Measurements from ENCODE around the gene ZNF443. TPM values are rescaled to one million over a fixed set of nuclear protein-coding genes. Genes with fewer than 3 reads are reported as not detected.
"Not testable (repeated sequence)": the region's sequence is repeated elsewhere in the genome, so short reads cannot be mapped to it uniquely, and the experiment has no call there.

The ZNF443 gene
- total RNA-seq, 1 donor from 2014 or later, result 18.9 TPM

GRCh38 chr19:12464769-12465168 lies 23.9 kb upstream of the ZNF443 start:
- Histone ChIP-seq H3K4me2 (no peak overlapping the region), H4K20me1 (ENCODE audit: low read depth) (no peaks in the 10 kb centered on the region), H3K9me3 (ENCODE audit: low read depth) (peaks cover 46% of the 10 kb centered on the region), H3K4me3 (no peak overlapping the region), H3K4me1 (no peaks in the 10 kb centered on the region), H3K36me3 (peaks cover 47% of the 10 kb centered on the region), H3K9ac (no peak overlapping the region), H3K27ac (no peak overlapping the region), H3K79me2 (ENCODE audit: low read depth) (no peaks in the 10 kb centered on the region), H2AFZ (replicated peaks) (no peak overlapping the region), H3K27me3 (no peaks in the 10 kb centered on the region), H3F3A (ENCODE audit: low read depth) (peaks cover 16% of the 10 kb centered on the region)
- no peak for DNase-seq (ENCODE audit: low spot score)
- Mint-ChIP-seq H3K4me3 (no peak overlapping the region), H3K36me3 (peaks cover 53% of the 10 kb centered on the region), H3K27ac (no peak overlapping the region), H3K4me1 (no peaks in the 10 kb centered on the region), H3K9me3 (peaks cover 72% of the 10 kb centered on the region), H3K27me3 (ENCODE audit: insufficient read depth, low read depth) (peaks cover 3% of the 10 kb centered on the region)
- TF ChIP-seq, protein P1, sequence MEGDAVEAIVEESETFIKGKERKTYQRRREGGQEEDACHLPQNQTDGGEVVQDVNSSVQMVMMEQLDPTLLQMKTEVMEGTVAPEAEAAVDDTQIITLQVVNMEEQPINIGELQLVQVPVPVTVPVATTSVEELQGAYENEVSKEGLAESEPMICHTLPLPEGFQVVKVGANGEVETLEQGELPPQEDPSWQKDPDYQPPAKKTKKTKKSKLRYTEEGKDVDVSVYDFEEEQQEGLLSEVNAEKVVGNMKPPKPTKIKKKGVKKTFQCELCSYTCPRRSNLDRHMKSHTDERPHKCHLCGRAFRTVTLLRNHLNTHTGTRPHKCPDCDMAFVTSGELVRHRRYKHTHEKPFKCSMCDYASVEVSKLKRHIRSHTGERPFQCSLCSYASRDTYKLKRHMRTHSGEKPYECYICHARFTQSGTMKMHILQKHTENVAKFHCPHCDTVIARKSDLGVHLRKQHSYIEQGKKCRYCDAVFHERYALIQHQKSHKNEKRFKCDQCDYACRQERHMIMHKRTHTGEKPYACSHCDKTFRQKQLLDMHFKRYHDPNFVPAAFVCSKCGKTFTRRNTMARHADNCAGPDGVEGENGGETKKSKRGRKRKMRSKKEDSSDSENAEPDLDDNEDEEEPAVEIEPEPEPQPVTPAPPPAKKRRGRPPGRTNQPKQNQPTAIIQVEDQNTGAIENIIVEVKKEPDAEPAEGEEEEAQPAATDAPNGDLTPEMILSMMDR (IDR thresholded peaks at IDR 0.05), result no peak
- no peak for TF ChIP-seq EZH2 (IDR thresholded peaks at IDR 0.05)

GRCh38 chr19:12464139-12464538 lies 23.3 kb upstream of the ZNF443 start:
- DNase-seq (ENCODE audit: low spot score); H3K4me1 ChIP-seq; H3K4me3 Mint-ChIP-seq; H2AFZ ChIP-seq (replicated peaks); H3K27ac Mint-ChIP-seq; H3K27me3 ChIP-seq; H3K4me1 Mint-ChIP-seq; H3K27me3 Mint-ChIP-seq (ENCODE audit: insufficient read depth, low read depth); H3K9ac ChIP-seq; H3K27ac ChIP-seq; H3K4me2 ChIP-seq; H4K20me1 ChIP-seq (ENCODE audit: low read depth); H3K4me3 ChIP-seq; H3K79me2 ChIP-seq (ENCODE audit: low read depth): not testable (repeated sequence)
- peaks cover 47% of the 10 kb centered on the region for H3K36me3 ChIP-seq
- peaks cover 47% of the 10 kb centered on the region for H3K9me3 ChIP-seq (ENCODE audit: low read depth)
- H3F3A ChIP-seq (ENCODE audit: low read depth), result peaks cover 16% of the 10 kb centered on the region
- peaks cover 55% of the 10 kb centered on the region for H3K36me3 Mint-ChIP-seq
- H3K9me3 Mint-ChIP-seq, result peaks cover 73% of the 10 kb centered on the region

GRCh38 chr19:12453495-12453894 lies 12.7 kb upstream of the ZNF443 start:
- H3K9ac ChIP-seq, result no peak overlapping the region
- no peaks in the 10 kb centered on the region for H3K79me2 ChIP-seq (ENCODE audit: low read depth)
- H3K4me3 ChIP-seq, result no peak overlapping the region
- H3K4me1 ChIP-seq, result no peaks in the 10 kb centered on the region
- H3K36me3 Mint-ChIP-seq, result peaks cover 31% of the 10 kb centered on the region
- no peak overlapping the region for H3K27ac Mint-ChIP-seq
- peaks cover 63% of the 10 kb centered on the region for H3K9me3 Mint-ChIP-seq
- H2AFZ ChIP-seq (replicated peaks), result no peak overlapping the region
- H3K27me3 Mint-ChIP-seq (ENCODE audit: insufficient read depth, low read depth), result peaks cover 3% of the 10 kb centered on the region
- no peaks in the 10 kb centered on the region for H3K4me1 Mint-ChIP-seq
- H4K20me1 ChIP-seq (ENCODE audit: low read depth), result no peaks in the 10 kb centered on the region
- no peak for DNase-seq (ENCODE audit: low spot score)
- no peak overlapping the region for H3K4me2 ChIP-seq
- no peaks in the 10 kb centered on the region for H3F3A ChIP-seq (ENCODE audit: low read depth)
- H3K4me3 Mint-ChIP-seq, result no peak overlapping the region
- H3K27me3 ChIP-seq, result no peaks in the 10 kb centered on the region
- no peak overlapping the region for H3K27ac ChIP-seq
- H3K36me3 ChIP-seq, result no peaks in the 10 kb centered on the region
- peaks cover 3% of the 10 kb centered on the region for H3K9me3 ChIP-seq (ENCODE audit: low read depth)
- TF ChIP-seq EZH2phosphoT487 (IDR thresholded peaks at IDR 0.05) (no peak), EZH2 (IDR thresholded peaks at IDR 0.05) (no peak)
- TF ChIP-seq, protein P1 (IDR thresholded peaks at IDR 0.05), result no peak

- no peak overlapping the region for H2AFZ ChIP-seq (replicated peaks)
- H3K4me2 ChIP-seq, result no peak overlapping the region
- peaks cover 3% of the 10 kb centered on the region for H3K9me3 ChIP-seq (ENCODE audit: low read depth)
- no peaks in the 10 kb centered on the region for H4K20me1 ChIP-seq (ENCODE audit: low read depth)
- TF ChIP-seq, protein P1 (IDR thresholded peaks at IDR 0.05), result no peak
- TF ChIP-seq EZH2 (IDR thresholded peaks at IDR 0.05) (no peak), EZH2phosphoT487 (IDR thresholded peaks at IDR 0.05) (no peak)
- H3K9me3 Mint-ChIP-seq, result peaks cover 57% of the 10 kb centered on the region
- H3K27me3 ChIP-seq, result no peaks in the 10 kb centered on the region
- H3K36me3 Mint-ChIP-seq, result peaks cover 19% of the 10 kb centered on the region
- peaks cover 3% of the 10 kb centered on the region for H3K27me3 Mint-ChIP-seq (ENCODE audit: insufficient read depth, low read depth)
- DNase-seq (ENCODE audit: low spot score), result no peak
- no peak overlapping the region for H3K4me3 ChIP-seq
- H3K4me3 Mint-ChIP-seq, result no peak overlapping the region
- no peaks in the 10 kb centered on the region for H3F3A ChIP-seq (ENCODE audit: low read depth)
- no peaks in the 10 kb centered on the region for H3K4me1 Mint-ChIP-seq
- H3K9ac ChIP-seq, result no peak overlapping the region
- no peaks in the 10 kb centered on the region for H3K79me2 ChIP-seq (ENCODE audit: low read depth)
- no peak overlapping the region for H3K27ac ChIP-seq
- H3K36me3 ChIP-seq, result no peaks in the 10 kb centered on the region
- no peak overlapping the region for H3K27ac Mint-ChIP-seq
- no peaks in the 10 kb centered on the region for H3K4me1 ChIP-seq
Measured at GRCh38 chr19:12450844-12451243, 10.0 kb upstream of the ZNF443 start.
